C4-2B (cell line): ENCODE results near the gene CHAF1B.
"Not testable (repeated sequence)": the region's sequence is repeated elsewhere in the genome, so short reads cannot be mapped to it uniquely, and the experiment has no call there.

ENCODE experiments used
- CTCF ChIP-seq: fragments of 450-650 bp; conservative IDR thresholded peaks from 2 replicates; pipeline ENCODE4 v1.5.1; 2017; ENCODE audit warnings: mild to moderate bottlenecking
- ZFX ChIP-seq: fragments of 450-650 bp; IDR thresholded peaks from 2 replicates; pipeline ENCODE4 v1.6.1; 2017

DNA sequence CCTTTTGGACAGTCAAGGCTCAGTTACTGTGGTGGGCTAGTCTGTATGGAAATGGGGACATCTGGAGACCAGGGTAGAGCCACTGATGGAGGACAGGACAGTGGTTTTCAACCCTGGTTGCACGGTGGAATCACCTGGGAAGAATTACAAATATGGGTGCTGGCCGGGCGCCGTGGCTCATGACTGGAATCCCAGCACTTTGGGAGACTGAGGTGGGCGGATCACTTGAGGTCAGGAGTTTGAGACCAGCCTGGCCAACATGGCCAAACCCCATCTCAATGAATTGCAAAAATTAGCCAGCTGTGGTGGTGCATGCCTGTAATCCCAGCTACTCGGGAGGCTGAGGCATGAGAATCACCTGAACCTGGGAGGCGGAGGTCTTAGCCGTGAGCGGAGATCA, 14.5 kb downstream of the CHAF1B start:
- not testable (repeated sequence) for TF ChIP-seq CTCF, ZFX
